GM18907 (cell line): Measurements from ENCODE around the gene ATP5ME.
"Not testable (repeated sequence)": the region's sequence is repeated elsewhere in the genome, so short reads cannot be mapped to it uniquely, and the experiment has no call there.

Source experiments
- ATAC-seq: cut with Tn5 transposase; IDR thresholded peaks from one replicate; pipeline ENCODE4 v1.9.1; 2021; ENCODE audit warnings: mild to moderate bottlenecking, moderate library complexity; ENCODE audit not compliant: unreplicated experiment

ATP5ME gene

DNA sequence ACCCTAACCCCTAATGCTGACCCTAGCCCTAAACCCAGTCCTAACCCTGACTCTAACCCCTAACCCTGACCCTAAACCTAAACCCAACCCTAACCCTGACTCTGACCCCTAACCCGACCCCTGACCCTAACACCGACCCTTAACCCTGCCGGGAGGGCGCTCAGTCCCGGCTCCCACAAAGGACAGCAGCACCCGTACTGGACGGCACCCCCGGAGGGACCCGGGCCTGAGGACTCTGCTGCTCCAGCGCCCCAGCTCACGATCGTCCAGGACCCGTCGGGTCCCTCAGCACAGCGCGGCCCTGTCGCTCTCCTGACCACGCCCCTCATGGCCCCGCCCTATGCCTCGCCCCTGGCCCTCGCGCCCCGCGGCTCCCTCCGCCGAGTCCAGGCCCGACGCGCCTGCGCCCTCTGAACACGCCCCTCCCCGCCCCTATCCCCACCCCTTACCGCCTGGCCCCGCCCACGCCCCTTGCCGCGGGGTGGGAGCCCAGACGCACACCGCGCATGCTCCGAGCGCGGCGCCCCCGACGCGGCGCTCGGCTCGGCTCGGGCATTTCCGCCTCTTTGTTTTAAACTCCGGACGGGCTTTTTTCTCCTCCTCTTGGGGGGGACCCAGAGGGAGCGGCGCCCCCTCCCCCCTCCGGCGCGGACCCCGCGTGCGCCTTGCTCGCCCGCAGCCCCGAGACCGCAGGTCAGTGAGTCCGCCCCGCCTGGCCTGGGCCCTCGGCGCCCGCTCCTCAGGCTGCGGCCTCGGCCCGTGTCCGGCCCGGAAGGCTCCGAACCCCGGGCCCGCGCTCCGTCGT lies 31.4 kb upstream of the ATP5ME start, which contains the start of gene PCGF3:
TSS of gene PCGF3 (plus strand) at position 555 of the 805 bp plus-strand sequence. CDS start 27,849 bp downstream, outside the sequence.
- ATAC-seq, result peak; percentile 90

DNA sequence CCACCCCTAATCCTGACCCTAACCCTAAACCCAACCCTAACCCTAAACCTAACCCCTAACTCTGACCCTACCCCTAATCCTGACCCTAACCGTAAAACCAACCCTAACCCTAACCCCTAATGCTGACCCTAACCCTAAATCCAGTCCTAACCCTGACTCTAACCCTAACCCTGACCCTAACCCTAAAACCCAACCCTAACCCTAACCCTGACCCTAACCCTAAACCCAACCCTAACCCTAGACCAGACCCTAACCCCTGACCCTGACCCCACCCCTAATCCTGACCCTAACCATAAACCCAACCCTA lies 30.8 kb upstream of the ATP5ME start:
- ATAC-seq, result no peak

GRCh38 chr4:704198-704891 lies 30.3 kb upstream of the ATP5ME start:
- no peak for ATAC-seq

DNA sequence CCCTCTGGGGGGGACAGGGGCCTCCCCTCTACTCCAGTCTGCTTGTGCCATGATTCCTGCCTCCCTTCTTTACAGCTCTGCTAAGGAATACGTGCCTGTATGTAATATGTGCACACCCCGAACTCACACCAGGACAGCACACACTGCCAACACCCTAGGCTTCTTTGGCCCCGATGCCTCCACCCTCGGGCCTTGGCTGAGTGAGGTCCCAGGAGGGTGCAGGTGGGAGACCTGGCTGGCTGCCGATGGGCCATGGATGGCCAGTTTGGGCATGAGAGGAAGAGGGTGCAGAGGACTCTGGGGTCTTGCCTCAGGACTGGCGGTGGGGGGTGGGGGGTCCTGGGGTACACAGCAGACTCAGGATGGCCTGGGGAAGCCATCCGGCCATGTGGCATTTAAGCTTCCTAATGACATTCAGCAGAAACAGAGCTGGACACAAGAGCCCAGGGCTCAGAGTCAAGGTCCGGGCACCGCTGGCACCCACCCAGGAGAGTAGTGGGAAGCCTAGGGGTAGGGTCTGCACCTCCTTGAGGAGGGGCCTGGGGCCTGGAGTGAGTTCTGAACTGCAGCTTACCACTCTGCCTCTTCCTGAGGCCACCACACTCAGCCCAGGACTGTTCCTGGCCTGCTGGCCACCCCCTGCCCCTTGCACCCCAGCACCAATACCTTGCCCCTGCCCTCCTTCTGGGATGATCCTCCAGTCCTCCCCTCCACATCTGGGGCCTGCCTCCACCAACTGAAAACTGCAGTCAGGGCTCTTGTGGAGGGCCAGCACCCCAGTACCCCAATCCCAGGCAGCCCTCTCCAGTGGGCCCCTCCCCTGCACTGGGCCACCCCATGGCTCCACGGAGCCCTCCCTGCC lies 29.5 kb upstream of the ATP5ME start:
- no peak for ATAC-seq

- no peak for ATAC-seq
These were observed 28.6 kb upstream of the ATP5ME start for GRCh38 chr4:702618-703048.

DNA sequence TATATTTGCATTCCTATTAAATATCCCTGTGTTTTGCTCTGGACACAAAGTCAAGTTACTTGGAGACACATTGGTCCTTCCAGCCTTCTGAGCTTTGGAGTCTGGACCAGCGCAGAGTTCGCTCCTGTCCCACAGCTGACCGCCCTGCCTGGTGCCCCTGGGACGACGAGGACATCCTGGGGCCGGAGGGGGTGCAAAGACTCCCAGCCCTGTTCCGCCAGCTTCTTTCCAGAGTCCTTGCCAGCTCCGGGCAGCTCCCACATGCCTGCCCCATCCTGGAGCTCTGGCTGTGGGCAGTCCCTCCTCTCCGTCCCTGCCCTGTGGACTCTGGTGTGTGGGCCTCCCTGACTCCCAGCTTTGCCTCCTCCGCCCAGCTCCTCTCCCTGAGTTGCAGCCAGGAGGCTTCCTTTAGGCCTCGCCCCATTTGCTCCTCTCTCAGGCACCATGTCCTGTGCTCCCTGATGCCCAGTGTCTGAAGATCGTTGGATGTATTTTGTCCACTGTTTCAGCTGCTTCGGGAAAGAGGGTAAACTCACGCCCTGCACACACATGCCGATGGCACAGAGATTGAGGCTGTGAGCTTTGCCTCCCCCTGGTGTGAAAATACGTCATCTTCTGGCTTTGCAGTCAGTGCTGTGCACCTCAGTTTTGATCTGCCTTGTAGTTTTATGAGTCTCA lies 26.6 kb upstream of the ATP5ME start:
- no peak for ATAC-seq

DNA sequence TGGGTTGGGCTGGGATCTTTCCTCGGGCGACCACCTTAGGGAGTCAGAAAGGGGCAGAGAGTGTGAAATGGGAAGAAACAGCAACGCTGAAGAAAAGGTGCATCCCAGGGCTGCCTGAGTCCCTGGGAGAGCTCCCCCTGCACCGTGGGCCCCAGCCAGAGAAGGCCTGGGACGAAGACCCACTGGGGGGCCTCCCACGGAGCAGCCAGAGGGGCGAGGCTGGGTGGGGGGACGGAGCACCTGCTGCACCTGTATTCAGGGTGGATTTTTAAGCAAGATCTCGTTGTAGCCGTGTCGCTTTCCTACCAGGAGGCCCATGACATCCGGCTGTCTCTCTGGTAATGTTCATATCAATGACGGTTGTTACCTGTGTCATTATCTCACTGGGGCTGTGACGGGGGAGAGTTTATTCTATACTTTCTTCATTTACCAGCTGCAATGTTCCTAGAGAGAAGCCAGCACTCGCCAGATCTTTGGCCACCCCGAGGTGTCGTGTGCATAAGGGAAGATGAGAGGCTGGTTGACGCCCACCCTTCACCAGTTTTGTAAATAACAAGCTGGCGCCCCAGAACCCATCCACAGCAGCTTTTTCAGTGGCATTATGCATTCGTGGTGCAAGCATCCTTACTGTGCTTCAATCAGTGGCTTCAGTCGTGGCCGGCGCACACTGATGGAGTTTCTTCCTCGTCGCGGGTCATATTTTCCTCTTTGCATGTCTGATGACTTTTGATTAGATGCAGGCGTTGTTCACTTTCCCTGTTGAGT lies 25.9 kb upstream of the ATP5ME start:
- no peak for ATAC-seq

DNA sequence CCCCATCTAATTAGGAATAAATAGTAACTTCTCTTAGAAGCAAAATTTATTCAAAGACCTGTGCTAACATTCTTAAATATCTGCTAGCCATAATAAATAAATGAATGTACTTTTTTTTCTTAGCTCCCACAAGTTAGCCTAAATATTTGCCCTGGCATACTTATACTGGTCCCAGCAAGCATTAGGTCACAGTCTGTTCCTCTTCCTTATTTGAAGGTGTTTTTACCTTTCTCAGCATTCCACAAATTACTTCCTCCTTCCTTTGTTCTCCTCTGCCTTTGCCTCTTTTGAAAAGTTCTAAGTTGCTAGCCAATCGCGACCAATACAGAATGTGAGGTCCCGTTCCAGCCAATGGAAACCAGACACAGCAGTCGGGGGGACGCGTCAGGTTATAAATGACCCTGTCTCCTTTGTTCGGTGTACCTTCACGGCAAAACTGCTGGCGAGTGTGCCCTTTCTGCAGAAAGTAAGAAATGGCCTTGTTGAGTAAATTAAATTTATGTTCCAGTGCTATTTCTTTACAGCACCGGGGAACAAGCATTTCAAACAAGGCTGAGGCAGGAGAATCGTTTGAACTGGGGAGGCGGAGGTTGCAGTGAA lies 20.4 kb upstream of the ATP5ME start:
- ATAC-seq, result not testable (repeated sequence)

GRCh38 chr4:692771-693554 lies 18.9 kb upstream of the ATP5ME start:
- ATAC-seq, result no peak

GRCh38 chr4:689723-690122 lies 15.6 kb upstream of the ATP5ME start:
- ATAC-seq, result no peak

- no peak for ATAC-seq
These were observed 15.0 kb upstream of the ATP5ME start, which contains the start of gene SLC49A3 for GRCh38 chr4:688854-689681. Gene SLC49A3, minus strand, starts transcription at chr4:689151. Its CDS starts 24 bp downstream, at chr4:689127.

DNA sequence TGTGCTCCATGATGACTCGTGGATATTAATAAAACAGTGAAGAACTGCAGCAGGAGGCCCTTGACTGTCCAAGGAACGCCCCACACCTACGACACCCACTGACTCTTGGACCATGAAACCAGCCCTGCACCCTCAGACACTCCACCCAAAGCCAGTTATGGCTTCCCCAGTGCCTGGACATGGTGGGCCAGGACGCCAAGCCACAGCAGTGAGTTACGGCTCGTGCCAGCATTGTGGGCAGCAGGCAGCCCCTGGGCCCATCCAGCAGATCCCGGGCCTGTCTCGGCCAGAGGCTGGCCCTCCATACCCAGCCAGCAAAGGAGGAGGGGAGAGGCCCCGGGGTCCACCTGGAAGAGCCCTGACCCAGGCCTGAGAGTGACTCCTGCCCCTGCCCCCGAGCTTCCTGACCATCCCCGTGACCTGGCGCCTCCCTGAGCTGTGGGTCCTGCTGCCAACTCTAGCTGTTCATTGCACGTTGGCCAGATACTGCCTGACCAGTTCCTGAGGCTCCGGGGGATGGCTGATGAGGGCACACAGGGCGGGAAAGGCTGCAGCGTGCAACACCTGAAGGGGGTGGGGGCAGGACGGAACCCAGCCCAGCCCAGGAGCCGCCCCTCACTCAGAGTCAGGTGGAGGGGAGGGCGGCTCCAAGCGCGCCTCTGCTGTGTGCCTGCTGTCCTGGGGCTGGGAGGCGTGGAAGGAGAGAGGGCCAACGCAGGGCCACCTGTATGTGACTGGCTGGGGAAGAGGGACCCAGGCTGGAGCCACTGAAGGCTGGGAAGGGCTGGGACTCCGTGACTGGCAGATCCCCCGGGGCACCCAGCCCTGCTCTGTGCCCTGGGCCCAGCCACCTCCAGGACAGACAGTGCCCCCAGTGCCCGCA lies 14.1 kb upstream of the ATP5ME start:
- ATAC-seq, result no peak

DNA sequence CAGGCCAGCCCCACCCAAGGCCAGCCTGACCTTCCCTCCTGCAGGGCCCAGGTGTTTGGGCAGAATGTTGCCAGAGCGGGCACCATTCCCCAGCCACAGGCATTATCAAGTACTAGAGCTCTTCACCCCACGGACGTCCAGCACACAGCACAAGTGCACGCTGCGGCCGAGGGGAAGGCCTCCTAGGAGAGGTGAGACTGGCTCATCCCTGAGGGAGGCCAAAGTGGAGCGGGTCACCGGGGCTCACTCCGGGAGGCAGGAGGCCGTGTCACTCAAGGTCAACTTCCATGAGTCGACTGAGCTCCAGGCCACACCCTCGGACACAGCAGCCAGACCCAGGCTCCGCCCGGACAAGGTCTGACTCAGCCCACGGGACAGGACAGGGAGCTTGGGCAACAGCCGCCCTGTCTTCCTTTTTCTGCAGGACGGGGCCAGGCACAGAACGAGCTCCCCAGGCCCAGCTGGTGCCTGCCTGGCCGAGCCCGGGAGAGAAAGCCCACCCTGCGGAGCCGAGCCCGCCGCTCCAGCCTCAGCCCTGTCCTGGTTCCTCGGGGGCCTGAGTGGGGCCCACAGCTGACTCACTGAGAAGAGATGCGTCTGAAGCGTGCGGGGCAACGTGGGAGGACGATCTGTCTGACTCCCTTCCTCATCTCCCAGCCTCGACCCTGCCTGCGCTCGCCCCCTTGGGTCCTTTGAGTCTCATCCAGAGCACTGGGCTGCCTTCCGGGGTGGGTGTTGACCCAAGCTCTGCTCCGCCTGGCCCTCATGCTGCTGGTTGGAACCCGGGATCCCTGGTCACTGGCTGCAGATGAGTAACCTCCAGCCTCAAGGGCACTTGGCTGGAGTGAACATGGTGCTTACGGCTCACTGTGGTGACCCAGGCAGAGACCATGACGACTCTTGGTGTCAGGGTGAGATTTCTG lies 13.2 kb upstream of the ATP5ME start:
- no peak for ATAC-seq

DNA sequence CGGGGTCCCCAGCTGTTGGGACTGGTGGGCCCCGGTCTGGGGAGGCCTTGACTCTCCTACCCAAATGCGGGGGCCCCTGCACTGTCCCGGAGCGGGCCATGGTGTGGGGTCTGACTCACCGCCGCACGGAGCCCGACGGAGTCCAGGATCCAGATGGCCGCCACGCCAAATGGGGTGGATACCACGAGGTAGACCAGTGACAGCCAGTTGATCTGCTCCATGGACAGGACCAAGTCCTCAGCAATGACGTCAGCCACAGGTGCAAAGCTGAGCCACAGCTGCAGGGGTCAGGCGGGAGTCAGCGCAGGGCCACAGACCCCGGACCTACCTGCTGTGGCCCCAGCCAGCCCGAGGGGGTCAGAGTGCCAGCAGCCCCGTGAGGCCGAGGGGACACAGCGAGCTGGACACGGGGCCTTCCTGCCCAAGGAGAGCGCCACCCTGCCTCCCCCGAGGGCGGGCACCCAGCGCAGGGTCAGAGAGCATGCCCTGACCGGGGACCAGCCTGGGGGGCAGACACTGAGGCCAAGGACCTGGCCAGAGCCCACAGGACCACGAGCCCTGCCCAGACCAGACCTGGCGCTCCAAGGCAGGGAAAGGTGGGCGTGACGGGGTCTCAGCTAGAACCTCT lies 12.5 kb upstream of the ATP5ME start:
- ATAC-seq, result no peak

GRCh38 chr4:685679-686412 lies 11.8 kb upstream of the ATP5ME start:
- no peak for ATAC-seq
